Stimulated activated naive CD8-positive, alpha-beta T cell treated with anti-CD3 and anti-CD28 coated beads, Interleukin-15, Interleukin-2, amounts not matched to agents 100 U/mL and 50 U/mL, for 24 hours (primary cell): ENCODE data around the gene PRDX6.
A peak's percentile ranks its signal among the peaks of the same experiment; 100 is the strongest.
"Not testable (repeated sequence)": the region's sequence is repeated elsewhere in the genome, so short reads cannot be mapped to it uniquely, and the experiment has no call there.

Experiments used
- ATAC-seq: fragments of 150-1000 bp; cut with Tn5 transposase; one replicate; pipeline ENCODE4 v1.10.0; 2021
- DNase-seq: peaks from one replicate; pipeline ENCODE4 v3.0.0; 2021

The PRDX6 gene

DNA sequence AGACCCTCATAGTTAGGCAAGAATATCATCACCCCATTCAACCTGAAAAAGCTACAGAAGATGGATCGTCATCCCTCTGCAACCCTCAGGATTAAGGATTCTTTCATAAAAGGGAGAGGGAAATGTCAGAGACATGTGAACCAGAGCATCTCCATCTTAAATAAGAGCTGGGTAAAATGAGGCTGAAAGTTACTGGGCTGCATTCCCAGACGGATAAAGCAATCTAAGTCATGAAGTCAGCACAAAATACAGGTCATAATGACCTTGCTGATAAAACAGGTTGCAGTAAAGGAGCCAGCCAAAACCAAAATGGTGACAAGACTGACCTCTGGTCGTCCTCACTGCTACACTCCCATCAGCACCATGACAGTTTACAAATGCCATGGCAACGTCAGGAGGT, 22.6 kb downstream of the PRDX6 start:
- no peak for ATAC-seq
- DNase-seq, result no peak

DNA sequence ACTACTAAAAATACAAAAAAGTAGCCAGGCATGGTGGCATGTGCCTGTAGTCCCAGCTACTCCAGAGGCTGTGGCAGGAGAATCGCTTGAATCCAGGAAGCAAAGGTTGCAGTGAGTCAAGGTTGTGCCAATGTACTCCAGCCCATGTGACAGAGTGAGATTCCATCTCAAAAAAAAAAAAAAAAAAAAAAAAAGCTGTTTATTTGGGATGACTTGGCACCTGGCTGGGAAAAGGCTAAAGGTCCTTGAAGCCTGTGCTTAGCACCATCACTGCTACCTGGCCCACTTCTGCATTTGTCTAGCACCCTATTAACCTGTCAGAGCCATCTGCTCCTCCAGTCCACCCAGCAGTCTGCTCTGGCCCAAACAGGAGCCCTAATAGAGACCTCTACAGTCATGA, 25.0 kb downstream of the PRDX6 start:
- ATAC-seq (no peak), DNase-seq (no peak)

DNA sequence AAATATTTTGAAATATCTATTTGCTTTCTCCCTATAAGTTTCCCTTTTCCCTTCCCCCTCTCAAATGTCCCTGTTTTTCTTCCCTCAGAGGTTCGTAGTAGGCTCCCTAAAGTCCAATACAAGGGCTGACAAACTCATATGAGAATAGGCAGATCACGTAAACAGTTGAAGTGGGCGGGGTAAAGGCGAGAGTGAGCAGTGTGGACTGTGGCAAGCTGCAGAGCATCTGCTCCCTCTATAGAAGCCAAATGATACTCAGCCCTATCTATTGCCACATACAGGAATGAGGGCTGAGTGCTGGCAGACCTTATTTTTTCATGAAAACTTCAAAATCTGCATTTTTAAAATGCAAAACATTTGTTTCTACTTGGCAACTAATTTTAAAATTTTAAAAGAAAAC, 26.3 kb downstream of the PRDX6 start:
- no peak for ATAC-seq
- no peak for DNase-seq

DNA sequence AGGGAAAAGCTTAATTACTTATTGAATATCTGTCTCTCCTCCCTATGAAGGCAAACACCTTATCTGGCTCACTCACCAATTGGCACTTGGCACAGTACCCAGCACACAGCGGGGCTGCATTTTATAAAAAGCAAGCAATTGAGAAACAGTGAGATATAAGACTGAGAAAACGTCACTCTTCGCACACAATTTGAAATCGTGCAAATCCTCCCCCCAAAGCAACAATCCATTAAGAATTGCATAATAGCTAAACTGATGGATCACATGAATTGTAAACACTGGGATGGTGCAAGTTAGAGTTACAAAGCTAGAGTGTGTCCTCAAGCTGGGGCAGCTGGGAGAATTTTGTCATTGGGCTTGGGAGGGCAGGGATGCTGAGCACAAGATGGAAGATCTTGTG, 27.1 kb downstream of the PRDX6 start:
- ATAC-seq, result no peak
- DNase-seq, result no peak

DNA sequence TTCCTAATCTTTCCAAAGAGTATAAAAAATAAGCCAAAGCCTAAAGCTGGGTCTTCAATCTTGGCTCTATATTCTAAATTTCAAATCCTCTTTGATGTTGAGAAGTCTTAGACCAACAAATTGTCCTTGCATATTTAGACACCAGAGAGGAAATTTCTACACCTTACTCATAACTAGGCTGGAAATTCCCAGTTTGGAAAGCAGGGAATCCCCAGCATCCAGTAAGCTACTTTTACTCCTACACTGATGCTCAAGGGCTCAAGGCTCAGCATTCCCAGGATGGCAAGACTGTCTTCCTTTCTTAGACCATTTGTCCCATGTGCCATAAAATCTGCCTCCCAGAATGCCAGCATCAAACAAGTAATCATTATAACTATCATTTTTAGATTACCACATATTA, 28.3 kb downstream of the PRDX6 start:
- ATAC-seq (no peak), DNase-seq (no peak)

DNA sequence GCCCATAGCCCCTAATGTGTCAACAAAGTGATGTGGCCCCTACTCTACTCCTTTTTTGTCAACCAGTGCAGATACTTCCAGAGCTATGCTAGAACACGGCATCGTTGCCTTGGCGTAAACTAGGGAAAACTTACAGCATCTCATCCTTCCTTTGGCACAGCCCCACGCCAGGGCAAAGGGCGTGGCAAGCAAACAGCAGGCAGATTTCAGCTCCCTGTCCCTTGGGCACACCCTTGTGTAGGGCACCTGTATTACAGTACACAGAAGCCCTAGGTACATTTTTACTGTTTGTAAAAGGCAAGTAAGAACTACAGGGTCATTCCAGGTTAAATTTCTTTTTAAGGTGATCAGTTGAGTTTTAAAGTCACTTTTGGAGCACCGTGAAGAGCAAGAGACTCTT, 29.3 kb downstream of the PRDX6 start:
- DNase-seq (no peak), ATAC-seq (no peak)

DNA sequence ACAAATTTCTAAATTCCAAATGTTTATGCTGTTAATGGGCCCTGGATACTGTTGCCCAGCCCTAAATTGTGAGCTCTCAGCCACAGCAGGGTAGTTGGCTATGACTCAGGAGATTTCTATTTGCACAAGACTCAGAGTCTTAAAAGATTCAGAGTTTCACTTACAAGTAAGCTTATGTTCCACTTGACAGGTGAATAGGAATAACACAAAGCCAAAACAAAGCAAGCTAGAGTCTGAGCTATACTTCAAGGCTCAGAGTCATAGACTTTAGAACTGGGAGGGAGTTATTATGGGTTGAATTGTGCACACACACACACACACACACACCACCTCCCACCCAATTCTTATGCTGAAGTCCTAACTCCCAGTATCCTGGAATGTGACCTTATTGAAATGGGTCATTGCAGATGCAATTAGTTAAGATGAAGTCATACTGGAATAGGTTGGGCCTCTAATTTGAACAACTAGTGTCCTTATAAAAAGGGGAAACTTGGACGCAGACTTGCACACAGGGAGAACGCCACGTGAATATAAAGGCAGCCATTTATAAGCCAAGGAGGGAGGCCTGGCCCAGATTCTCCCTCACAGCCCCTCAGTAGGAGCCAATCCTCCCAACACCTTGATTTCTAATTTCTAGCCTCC, 30.2 kb downstream of the PRDX6 start:
- DNase-seq (no peak), ATAC-seq (no peak)

DNA sequence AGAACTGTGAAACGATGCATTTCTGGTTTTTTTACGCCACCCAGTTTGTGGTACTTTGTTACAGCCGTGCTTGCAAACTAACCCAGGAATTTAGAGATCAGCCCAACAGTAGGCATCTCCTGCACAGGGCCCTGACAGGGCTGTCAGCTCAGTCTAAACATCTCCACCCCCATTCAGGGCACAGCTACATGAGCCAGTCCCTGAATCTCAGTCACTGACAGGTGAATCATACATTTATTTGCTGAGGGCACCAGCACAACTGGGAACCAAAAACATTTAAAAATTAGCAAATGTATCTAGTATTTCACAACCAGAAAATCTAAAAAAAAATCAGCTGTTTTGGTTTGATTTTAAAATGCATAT, 30.7 kb downstream of the PRDX6 start:
- no peak for ATAC-seq
- DNase-seq, result no peak

DNA sequence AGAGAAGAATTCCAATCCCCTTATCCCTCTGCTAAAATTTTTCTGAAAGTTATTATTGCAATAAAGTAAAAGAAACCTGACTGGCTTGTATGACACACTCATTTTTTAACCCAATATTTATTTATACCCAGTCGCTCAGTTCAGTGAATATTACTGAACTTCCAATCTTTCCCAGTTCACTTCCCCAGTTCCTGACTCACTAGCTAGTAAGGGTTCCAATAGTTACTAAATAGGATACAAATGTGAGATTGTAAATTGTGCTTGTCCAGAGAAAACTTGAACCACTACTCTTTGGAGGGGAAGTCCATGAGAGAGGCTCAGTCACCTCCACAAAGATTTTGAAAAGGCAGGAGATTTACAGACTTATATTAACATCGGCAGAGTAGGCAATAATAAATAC, 31.4 kb downstream of the PRDX6 start:
- ATAC-seq (no peak), DNase-seq (no peak)

DNA sequence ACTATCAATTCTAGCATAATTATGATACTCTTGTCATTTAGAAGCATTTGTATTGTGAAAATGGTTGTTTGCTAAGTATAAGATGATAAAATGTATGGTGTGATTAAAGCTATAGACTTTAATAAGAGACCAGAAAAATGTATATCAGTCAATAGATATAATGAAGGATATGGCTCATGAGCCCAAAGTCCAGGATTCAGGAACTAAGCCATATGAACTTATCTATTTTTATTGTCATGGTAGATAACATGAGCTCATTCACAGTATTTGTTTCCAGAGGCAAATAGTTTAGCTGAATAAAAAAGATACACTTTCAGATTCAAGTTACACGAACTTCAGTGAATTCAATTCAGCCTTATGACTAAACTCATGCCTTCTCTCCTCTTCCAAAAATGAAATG, 32.7 kb downstream of the PRDX6 start:
- DNase-seq, result no peak
- ATAC-seq, result no peak

DNA sequence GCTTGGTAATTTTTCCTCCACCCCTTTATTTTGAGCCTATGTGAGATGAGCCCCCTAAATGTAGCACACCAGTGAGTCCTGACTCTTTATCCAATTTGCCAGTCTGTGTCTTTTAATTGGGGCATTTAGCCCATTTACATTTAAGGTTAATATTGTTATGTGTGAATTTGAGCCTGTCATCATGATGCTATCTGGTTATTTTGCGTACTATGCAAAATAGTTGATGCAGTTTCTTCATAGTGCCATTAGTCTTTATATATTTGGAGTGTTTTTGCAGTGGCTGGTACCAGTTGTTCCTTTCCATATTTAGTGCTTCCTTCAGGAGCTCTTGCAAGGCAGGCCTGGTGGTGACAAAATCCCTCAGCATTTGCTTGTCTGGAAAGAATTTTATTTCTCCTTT, 37.4 kb downstream of the PRDX6 start:
- not testable (repeated sequence) for DNase-seq, ATAC-seq

DNA sequence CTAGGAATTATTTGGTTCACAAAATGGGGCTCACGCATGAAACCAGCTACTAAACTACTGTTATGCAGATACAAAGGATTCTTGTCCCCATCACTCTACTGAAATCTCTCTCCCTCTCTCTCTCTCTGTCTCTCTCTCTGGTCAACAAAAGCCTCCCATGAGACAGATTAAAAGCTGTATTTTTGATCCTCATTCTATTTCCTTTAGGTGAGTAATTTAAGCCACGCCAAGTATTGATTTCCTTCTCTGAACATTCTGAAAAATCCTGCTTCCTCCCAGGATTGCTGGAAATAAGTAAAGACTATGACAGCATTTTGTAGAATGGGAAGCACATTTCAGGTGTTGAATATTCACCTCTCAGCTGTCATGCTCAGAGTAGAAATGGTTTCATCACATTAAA, 43.7 kb downstream of the PRDX6 start:
- no peak for ATAC-seq
- no peak for DNase-seq

DNA sequence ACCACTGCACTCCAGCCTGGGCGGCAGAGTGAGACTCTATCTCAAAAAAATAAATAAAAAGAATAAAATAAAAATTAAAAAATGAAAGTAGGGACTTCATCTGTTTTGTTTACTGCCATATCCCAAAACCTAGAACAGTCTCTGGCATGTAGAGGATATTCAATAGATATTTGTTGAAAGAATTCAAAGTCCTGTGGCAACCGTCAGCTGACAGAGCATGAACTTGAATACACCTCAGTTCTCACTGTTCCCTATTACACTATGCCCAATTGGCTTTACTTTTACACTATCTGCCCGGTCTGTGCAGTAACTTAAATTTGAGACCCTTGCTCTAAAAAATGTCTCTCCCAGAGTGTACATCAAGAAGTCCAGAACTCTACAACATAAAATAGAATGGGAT, 46.2 kb downstream of the PRDX6 start:
- DNase-seq (no peak), ATAC-seq (no peak)

DNA sequence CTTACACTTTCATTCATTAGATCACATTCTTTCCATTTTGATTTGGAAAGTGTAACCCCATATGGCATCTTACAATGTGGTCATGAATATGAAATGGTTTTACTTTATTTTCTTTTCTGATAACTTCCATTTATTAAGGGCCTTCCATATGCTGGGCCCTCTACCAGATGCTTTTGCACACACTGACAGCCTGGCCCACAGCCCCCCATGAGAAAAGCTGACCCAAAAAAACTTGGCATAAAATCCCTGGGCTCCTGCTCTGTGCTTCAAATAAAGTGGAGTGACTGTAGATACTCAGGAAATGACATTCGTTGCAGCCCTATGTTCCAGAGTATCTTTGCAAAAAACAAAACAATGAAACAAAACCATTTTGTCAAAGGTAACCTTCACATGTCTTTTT, 48.8 kb downstream of the PRDX6 start:
- no peak for ATAC-seq

DNA sequence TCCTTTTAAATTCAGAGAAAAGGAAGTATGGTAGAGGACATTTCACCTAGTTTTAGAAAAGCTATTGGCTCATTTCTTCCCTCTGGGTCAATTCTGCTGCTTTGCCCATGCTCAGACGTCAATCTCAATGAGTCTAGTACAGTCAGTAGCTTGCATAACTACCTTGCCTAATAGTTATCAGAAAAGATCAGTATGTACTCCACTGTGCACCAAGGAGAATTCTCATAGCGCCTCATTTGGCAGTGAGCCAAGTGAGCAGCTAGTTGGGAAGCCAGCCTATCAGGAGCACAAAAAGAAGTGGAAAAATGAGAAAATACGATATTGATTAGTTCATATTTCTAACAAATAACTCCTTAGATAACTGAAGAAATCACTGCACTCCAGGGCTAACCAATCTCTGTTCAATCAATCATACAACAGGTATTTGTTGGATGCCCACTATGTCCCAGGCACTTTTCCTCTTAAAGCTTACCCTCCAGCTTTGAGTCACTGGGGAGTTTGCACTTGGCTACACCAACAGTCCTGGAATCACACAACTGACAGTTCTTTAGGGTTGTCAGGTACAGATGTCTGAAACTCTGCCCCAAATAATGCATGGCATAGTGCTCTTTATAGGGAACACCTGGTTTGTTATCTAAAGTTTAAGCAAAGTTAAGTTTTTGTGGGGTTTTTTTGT, 50.2 kb downstream of the PRDX6 start:
- DNase-seq (no peak), ATAC-seq (no peak)

More for the DNA sequence above, 48.8 kb downstream of the PRDX6 start:
- DNase-seq, result no peak

DNA sequence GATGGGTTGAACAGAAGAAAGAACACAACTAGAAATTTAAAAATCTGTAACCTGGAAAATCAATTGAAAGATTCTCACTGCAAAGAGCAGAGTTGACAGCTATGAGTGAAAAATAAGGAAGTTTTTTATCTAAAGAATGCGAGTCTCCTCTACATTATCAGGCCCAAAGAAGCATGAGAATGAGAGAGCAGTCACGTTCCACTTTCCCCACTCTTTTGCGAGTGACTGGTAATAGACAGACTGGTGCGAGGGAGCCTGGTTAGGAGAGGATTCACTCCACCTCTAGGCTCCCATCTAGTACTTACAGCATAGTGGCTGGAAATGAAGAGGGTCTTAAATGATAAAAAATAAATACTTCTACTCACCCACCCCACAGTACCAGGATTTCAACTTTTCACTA, 52.0 kb downstream of the PRDX6 start:
- DNase-seq (no peak), ATAC-seq (no peak)

DNA sequence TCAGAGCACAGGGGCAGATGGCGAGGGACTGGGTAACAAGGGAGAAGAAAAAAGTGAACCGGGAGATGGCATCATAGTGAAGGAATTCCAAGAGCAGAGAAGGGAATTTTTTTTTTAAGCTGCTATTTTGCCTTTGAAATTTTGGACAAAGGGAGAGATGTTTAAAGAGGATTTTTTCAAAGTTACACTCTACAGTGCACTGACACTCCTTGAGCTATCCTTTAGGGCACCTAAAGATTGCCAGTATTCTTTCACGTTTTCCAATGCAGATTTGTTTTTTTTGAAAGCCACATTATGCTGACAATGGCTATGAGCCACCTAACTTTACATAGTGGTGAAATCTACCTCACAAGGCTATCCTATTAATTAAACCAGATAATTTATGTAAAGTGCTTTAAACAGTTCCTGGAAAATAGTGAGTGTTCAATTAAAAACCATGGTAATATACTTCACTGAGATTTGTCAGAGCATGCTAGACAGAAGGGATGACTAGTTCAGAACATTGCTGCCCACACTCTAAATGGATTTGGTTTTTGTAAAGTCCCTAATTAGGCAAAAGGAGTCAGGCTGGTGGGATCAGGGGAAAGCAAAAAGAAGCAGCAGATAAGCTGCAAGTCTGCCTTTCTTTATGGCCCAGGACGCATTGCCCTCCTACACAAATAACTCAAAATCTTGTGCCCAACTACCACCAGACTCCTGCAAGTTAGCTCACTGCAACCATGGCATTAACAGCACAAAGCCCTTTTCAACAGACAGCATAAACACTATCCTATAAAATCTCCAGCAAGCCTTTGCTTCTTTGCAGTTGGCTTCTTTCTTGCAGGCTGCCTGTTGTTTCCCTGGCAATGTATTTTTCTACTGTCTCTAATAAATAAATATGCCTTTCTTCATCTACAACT, 53.9 kb downstream of the PRDX6 start:
- DNase-seq (no peak), ATAC-seq (peak; percentile 40)

DNA sequence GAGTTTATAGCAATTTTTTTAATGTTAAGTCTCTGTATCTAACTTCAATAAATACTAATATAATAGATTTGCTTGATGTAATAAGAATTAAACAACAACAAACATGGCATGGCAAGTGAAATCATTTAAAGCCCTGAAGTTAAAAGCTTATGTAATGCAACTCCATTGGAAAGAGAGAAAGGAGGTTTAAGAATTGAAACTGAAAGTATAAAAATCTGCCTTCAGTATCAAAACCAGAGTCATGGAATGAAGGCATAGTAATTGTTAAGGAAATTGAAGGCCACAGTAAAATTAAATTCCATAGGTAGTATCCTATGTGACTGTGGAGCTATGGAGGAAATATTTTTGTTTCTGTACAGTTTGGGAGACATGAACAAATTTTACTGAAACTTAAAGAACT, 55.1 kb downstream of the PRDX6 start:
- ATAC-seq (no peak), DNase-seq (no peak)

DNA sequence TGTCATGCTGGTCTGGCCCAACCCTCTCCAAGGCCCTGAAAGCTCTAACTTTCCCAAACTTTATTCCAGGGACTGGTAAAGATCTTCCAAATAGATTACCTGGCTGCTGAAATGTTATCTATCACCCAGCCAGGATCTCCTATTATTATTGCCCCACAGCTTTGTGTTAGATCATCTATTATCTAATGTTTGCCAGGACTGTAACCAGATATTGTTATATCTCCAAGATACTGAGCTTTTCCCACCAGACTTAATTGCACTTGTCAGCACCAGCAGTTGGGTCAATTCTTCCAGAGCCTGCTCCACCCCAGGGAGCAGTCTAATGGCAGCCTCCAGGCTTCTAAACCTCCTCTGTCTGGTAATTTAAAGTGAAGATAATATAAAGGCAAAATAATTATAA, 59.1 kb downstream of the PRDX6 start:
- DNase-seq, result no peak
- no peak for ATAC-seq
